ENCODE data around the gene PKD2L1. TPM values are rescaled to one million over a fixed set of nuclear protein-coding genes. Genes with fewer than 3 reads are reported as not detected.
"Not testable (repeated sequence)": the region's sequence is repeated elsewhere in the genome, so short reads cannot be mapped to it uniquely, and the experiment has no call there.

The PKD2L1 gene
- total RNA-seq, 1 donor from 2014 or later: not detected

GRCh38 chr10:100297242-100297641, 32.8 kb downstream of the PKD2L1 start:
- no peak for TF ChIP-seq CTCF (IDR thresholded peaks at IDR 0.05; ENCODE audit: insufficient read depth, low read depth, low read length)
- no peak for TF ChIP-seq EZH2 (IDR thresholded peaks at IDR 0.05; ENCODE audit: insufficient read depth, low read length)
- Mint-ChIP-seq H3K27ac (ENCODE audit: unreplicated experiment) (no peak overlapping the region), H3K27me3 (ENCODE audit: low read depth, unreplicated experiment) (peaks cover 36% of the 10 kb centered on the region), H3K4me3 (ENCODE audit: unreplicated experiment) (no peak overlapping the region), H3K36me3 (ENCODE audit: low read depth, unreplicated experiment) (no peaks in the 10 kb centered on the region), H3K4me1 (ENCODE audit: low read depth, unreplicated experiment) (no peaks in the 10 kb centered on the region), H3K9me3 (ENCODE audit: unreplicated experiment) (peaks cover 6% of the 10 kb centered on the region)
- H3K36me3 ChIP-seq (ENCODE audit: insufficient read depth, low read length): no peaks in the 10 kb centered on the region
- H3K27me3 ChIP-seq (ENCODE audit: insufficient read depth, low read length): peaks cover 29% of the 10 kb centered on the region
- DNase-seq (ENCODE audit: low read depth) (no peak), FAIRE-seq (no peak)
- H3K27ac ChIP-seq (ENCODE audit: low read depth, low read length): no peak overlapping the region
- no peaks in the 10 kb centered on the region for H3K79me2 ChIP-seq (ENCODE audit: insufficient read depth, low read length)
- no peaks in the 10 kb centered on the region for H4K20me1 ChIP-seq (ENCODE audit: insufficient read depth, low read length)
- H3K4me1 ChIP-seq (ENCODE audit: insufficient read depth, low read length): no peaks in the 10 kb centered on the region
- no peak overlapping the region for H3K9ac ChIP-seq (ENCODE audit: low read length)
- no peak overlapping the region for H3K4me3 ChIP-seq (ENCODE audit: insufficient read depth, low read depth, low read length)
- H2AFZ ChIP-seq (ENCODE audit: low read depth, low read length): no peak overlapping the region
- H3K4me2 ChIP-seq (ENCODE audit: low read length): no peak overlapping the region
- H3K9me3 ChIP-seq (ENCODE audit: insufficient read depth, low read depth, low read length): no peaks in the 10 kb centered on the region

GRCh38 chr10:100293066-100293465, 37.0 kb downstream of the PKD2L1 start:
- H3K27me3 Mint-ChIP-seq (ENCODE audit: low read depth, unreplicated experiment): peaks cover 54% of the 10 kb centered on the region
- peaks cover 4% of the 10 kb centered on the region for H3K9me3 Mint-ChIP-seq (ENCODE audit: unreplicated experiment)
- Histone ChIP-seq H3K27me3 (ENCODE audit: insufficient read depth, low read length) (peaks cover 32% of the 10 kb centered on the region), H3K4me3 (ENCODE audit: insufficient read depth, low read depth, low read length) (no peak overlapping the region), H3K9me3 (ENCODE audit: insufficient read depth, low read depth, low read length) (no peaks in the 10 kb centered on the region), H3K4me2 (ENCODE audit: low read length) (no peak overlapping the region), H3K36me3 (ENCODE audit: insufficient read depth, low read length) (no peaks in the 10 kb centered on the region), H3K27ac (ENCODE audit: low read depth, low read length) (no peak overlapping the region), H3K9ac (ENCODE audit: low read length) (no peak overlapping the region), H3K79me2 (ENCODE audit: insufficient read depth, low read length) (no peaks in the 10 kb centered on the region), H4K20me1 (ENCODE audit: insufficient read depth, low read length) (no peaks in the 10 kb centered on the region), H2AFZ (ENCODE audit: low read depth, low read length) (no peak overlapping the region), H3K4me1 (ENCODE audit: insufficient read depth, low read length) (no peaks in the 10 kb centered on the region)
- no peak for DNase-seq (ENCODE audit: low read depth)
- no peak overlapping the region for H3K27ac Mint-ChIP-seq (ENCODE audit: unreplicated experiment)
- H3K36me3 Mint-ChIP-seq (ENCODE audit: low read depth, unreplicated experiment): no peaks in the 10 kb centered on the region
- H3K4me1 Mint-ChIP-seq (ENCODE audit: low read depth, unreplicated experiment): no peaks in the 10 kb centered on the region
- no peak for FAIRE-seq
- H3K4me3 Mint-ChIP-seq (ENCODE audit: unreplicated experiment): no peak overlapping the region
- TF ChIP-seq EZH2 (IDR thresholded peaks at IDR 0.05; ENCODE audit: insufficient read depth, low read length): no peak
- TF ChIP-seq CTCF (IDR thresholded peaks at IDR 0.05; ENCODE audit: insufficient read depth, low read depth, low read length): no peak

- not testable (repeated sequence) for H3K4me2 ChIP-seq (ENCODE audit: low read length); H2AFZ ChIP-seq (ENCODE audit: low read depth, low read length); FAIRE-seq; H3K4me3 ChIP-seq (ENCODE audit: insufficient read depth, low read depth, low read length); H3K27ac ChIP-seq (ENCODE audit: low read depth, low read length); H3K4me1 ChIP-seq (ENCODE audit: insufficient read depth, low read length); H3K4me1 Mint-ChIP-seq (ENCODE audit: low read depth, unreplicated experiment); H3K9ac ChIP-seq (ENCODE audit: low read length); H3K9me3 ChIP-seq (ENCODE audit: insufficient read depth, low read depth, low read length); H4K20me1 ChIP-seq (ENCODE audit: insufficient read depth, low read length); H3K9me3 Mint-ChIP-seq (ENCODE audit: unreplicated experiment); H3K27ac Mint-ChIP-seq (ENCODE audit: unreplicated experiment); H3K79me2 ChIP-seq (ENCODE audit: insufficient read depth, low read length); H3K4me3 Mint-ChIP-seq (ENCODE audit: unreplicated experiment); DNase-seq (ENCODE audit: low read depth); H3K36me3 Mint-ChIP-seq (ENCODE audit: low read depth, unreplicated experiment); H3K36me3 ChIP-seq (ENCODE audit: insufficient read depth, low read length)
- peaks cover 53% of the 10 kb centered on the region for H3K27me3 Mint-ChIP-seq (ENCODE audit: low read depth, unreplicated experiment)
- peaks cover 28% of the 10 kb centered on the region for H3K27me3 ChIP-seq (ENCODE audit: insufficient read depth, low read length)
These were observed 37.7 kb downstream of the PKD2L1 start for GRCh38 chr10:100292300-100292699.

Measured in astrocyte (in vitro differentiated cells and primary cell).